HG03469 (cell line): Measurements from ENCODE around the gene NPAS3.

ENCODE experiments used
- ATAC-seq: cut with Tn5 transposase; IDR thresholded peaks from one replicate; pipeline ENCODE4 v1.9.1; 2021; ENCODE audit warnings: mild to moderate bottlenecking, moderate library complexity, moderate number of reproducible peaks; ENCODE audit not compliant: unreplicated experiment

Gene NPAS3

DNA sequence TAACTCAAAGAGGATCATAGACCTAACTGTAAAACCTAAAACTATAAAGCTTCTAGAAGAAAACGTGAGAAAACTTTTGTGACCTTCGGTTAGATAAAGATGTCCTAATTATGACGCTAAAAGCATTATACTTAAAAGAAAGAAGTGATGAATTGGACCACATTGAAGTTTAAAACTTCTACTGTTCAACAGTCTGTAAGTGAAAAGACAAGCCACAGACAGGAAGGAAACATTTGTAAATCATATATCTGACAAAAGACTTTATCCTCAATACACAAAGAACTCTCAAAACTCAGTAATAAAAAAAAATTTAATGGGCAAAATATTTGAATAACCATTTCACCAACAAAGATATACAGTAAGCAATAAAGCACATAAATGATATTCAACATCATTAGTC lies 667.9 kb downstream of the NPAS3 start:
- ATAC-seq = no peak

DNA sequence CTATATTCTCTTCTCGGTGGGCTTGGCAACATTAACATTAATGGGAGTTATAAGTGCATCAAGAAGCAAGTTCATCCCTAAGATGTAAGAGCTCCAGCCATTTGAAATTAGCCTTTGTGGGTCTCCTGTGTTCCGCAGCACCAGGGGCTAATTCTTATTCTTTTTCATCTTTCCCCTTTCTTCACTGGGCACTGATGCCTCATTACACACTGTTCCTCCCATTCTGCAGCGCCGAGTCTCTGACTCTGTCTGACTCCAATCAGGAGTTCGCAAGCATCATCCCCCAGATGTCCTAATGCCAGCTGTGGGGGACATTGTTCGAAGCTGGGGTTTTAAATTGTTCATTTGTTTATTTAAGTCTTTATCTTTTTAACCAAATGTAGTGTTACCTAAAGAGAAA lies 670.9 kb downstream of the NPAS3 start:
- ATAC-seq = no peak

GRCh38 chr14:33610121-33610520 lies 671.4 kb downstream of the NPAS3 start:
- ATAC-seq = no peak

- ATAC-seq = no peak
Observed at GRCh38 chr14:33611405-33612196, 672.9 kb downstream of the NPAS3 start.

DNA sequence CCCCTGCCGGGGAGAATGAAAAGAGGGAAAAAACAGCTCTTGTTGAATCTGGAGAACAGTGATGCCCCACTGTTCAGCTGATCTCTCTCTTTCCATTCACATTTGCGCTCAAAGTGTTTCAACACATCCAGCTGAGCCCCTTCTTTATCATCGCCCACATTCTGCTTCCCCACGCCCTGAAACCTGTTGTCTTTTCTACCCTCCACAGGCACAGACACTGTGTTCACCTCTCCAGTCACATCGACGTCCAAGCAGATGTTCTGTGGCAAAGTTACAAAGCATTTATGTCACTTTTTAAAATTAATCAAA lies 673.5 kb downstream of the NPAS3 start:
- no peak for ATAC-seq

GRCh38 chr14:33617154-33617553 lies 678.5 kb downstream of the NPAS3 start:
- ATAC-seq = no peak

DNA sequence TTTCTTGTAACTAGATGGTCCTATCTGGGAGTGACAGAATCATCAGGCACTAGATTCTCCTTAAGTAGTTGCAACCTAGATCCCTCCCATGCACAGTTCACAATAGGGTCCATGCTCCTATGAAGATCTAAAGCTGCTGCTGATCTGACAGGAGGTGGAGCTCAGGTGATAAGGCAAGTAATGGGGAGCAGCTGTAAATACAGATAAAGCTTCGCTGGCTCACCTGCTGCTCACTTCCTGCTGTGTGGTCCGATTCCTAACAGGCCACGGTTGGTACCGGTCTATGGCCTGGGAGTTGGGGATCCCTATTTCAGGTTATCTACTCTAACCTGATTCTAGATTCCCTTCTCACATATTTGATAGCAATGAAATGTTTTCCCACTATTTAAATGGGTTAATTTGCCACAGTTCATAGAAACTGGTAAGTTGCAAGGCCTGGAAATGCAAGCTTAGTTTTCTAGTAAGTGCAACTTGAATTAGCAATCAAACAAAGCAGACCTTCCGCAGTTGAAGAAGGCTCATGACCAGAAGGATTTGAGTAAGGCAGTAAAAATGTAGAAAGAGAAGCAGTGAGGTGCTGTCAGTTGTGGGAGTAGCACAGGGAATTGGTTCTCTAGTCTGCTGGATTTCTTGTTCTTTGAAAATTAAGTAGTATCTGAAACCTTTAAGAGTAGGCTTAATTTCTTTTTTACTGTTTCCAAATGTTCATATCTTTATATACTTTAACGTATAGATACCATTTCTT lies 679.9 kb downstream of the NPAS3 start:
- ATAC-seq = no peak

- ATAC-seq = no peak
Observed at GRCh38 chr14:33622496-33622895, 683.8 kb downstream of the NPAS3 start.

DNA sequence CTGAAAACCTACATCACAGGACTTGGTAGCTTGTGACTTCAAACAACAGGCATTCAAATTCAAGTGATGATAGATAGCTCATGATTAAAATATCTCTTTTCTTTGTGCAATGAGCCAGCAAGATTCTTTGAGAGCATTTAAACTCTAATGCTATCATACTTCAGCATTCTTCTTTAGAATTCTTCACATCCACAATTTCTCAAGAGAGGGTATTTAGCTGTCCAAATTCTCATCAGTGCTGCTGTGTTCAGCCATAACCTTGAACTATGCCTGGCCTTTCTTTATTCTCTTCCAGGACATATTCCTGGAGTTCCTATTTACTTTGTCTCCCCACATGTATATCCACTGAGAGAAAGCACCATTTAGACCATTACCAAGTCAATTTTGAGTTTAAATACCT lies 691.1 kb downstream of the NPAS3 start:
- ATAC-seq = no peak

DNA sequence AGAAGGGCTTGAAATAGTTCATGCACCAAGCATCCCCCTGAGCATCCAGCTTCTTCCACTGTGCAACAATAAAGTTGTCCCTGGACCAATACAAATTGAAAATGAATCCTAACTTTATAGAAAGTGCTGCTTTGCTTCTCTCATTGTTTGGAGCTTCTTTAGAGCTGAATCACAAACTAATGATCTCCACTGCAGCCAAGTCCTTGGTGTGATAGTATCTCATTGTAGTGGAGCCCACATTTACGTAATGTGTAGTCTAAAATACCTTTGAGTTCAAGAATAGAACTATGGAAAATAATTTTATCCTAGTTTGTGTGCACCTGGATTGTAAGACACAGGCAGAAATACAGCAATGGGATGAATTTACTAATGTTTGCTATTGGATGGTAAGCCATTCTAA lies 692.3 kb downstream of the NPAS3 start:
- no peak for ATAC-seq

DNA sequence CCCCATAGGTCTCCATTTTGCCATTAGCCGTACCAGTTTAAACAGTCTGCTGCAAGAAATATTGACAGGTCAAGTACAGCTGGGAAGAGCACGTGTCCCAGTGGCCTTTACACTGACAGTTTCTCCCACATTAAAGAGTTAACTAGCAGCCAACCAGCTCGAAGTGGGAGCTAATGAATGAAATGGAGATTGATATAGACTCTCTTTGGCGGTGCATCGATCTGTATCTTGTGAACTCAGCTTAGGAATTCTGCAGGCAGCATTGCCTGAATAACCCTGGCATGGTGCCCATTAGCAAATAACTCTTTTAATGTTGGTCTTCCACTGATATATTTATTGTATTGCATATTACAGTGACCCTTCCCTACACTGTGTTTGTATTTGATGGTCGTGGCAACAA lies 692.8 kb downstream of the NPAS3 start:
- ATAC-seq = no peak

GRCh38 chr14:33634631-33635030 lies 696.0 kb downstream of the NPAS3 start:
- ATAC-seq = no peak

- no peak for ATAC-seq
Observed at GRCh38 chr14:33636716-33637115, 698.0 kb downstream of the NPAS3 start.

DNA sequence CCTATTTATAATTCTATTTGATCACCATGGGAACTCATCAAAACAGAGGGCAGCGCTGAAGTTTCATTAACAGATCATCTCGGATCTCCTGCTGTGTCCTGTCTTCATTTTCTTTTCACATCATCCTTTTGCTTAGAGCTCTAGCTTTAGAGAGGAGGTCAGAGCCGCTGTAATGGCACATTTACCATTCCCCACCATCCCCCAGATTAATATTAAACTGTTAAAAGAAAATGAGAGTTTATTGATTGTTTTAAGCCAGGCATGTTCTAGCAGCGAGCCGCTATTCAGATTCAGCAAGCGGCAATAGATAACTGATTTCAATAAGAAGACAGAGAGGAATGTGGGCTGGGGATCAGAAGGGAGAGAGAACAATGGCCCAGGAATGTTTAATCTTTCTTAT lies 703.4 kb downstream of the NPAS3 start:
- no peak for ATAC-seq

DNA sequence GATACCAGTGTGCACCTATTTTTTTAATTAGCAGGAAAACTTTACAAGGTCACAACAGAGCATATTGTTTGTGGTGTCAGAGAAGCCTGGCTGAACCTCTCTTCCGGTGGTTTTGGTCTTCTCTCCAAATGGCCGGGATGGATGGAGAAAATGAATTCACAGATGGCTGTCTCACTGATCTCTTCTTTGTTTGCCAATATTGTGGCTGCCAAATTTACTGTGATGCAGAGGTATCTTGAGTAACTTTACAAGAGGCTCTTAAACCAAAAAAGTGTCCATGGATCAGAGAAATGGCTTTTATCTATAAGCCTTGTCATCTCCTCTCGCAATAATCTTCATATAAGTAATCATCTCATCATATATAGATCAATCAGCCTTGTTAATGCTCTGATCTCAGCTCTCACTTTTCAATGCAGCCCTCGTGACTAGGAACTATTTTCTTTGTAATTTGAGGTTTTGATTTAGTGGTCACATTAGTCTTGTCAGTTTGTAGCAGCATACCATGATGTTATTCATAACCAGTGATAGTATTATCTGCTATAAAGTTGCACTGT lies 704.1 kb downstream of the NPAS3 start:
- ATAC-seq = no peak

DNA sequence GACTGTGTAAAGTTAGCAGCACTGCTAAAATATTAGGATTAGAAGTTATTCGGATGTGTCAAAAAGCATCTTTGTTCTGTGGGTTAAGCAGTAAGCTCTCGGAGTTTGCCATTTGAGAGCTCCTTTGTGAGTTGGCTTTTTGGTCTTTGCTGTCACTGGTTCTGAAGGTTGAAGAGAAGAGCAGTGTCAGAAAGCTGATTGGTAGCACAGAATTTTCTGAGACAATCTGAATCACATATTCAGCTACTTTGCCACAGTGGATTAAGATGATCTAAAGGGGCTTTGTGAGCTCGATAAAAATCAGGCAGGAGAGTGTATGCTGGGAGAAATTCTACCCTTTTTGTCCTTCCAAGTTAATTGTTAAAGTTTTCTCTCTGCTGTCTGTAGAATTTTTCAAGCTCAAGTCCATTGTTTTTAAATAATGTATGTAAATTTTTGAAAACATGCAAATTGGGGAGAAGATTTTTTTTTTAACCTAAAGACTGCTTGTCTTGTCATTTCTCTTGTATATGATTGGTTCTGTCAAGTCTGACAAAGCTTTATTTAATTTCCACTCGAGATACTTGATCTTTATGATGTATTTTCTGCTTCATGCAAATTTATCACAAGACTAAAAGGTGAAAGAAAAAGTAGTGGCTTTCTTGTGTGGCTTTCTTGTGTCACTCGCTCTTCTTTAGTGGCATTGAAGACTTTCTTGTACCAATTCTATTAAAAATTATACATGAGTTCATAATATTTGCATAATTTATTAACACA lies 704.9 kb downstream of the NPAS3 start:
- no peak for ATAC-seq

- ATAC-seq = no peak
Observed at GRCh38 chr14:33646692-33647260, 708.1 kb downstream of the NPAS3 start.

DNA sequence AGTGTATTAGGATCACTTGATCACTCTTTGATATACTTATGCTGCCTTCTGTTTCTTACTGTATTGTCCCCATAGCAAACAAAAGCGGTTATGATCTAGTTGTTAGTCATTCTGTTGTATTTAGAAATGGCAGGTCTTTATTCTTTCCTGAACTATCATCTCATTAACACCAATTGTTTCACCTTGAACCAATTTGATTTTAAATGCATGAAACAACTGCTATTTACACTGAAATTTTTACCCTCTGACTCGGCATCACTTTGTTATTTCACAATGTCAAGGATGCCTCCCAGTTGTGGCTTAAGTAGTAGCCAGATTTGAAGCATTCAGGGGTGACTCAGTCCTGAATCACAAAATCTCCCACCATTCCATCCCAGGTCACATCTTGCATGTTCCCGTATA lies 708.7 kb downstream of the NPAS3 start:
- no peak for ATAC-seq

GRCh38 chr14:33650430-33650829 lies 711.8 kb downstream of the NPAS3 start:
- no peak for ATAC-seq

DNA sequence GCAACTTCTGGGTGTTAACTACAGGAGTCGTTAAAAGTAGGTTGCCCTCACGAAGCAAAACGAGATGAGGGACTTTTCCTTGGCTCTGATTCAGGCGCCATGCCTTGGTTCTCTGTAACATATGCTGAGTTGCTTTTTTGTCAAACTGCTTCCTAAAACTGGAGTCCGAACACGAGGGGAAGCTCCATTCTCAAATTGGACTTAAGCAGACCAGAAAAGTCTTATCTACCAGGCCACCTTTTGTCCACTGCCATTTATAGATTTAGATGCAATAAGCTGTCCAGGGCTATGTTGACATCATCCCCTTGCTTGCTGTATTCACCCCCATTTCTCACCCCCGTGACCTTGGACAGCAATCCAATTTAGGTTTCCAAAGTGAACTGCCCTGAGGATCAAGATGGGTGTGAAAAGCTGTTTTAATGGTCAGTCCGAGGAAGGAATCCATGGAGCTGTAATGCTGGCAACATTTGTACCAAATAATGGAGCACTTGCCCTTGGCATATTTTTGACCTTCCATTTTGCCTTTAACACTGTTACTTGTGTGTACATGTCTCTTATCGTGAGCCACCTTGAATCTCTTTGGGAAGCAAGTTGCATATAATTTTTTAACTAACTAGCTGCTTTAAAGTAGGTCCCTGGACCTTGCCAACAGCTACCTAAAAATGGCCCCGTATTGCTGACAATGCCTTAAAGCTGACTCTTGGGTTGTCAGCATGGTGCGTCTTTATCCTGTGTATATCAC lies 714.1 kb downstream of the NPAS3 start:
- ATAC-seq = no peak

DNA sequence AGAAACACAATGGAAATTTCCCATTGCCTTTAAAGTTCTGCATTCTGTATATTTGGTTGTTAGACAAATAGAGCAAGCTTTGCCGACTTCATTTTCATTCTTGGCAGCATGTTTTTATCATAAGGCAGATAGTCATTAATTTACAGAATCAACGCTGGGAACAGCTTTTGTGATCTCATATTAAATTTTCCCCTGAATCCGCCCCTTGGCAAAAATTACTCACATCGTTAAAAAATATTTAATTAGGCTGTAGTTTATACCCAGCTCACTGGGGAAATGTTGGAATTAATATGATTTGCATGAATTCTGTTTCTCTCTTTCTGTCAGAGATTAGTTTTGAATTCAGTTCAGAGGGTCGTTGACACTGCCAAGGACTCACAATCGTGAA lies 714.6 kb downstream of the NPAS3 start:
- no peak for ATAC-seq
